ENCODE data around the gene ELK3.

GRCh38 chr12:96244826-96245225, 50.7 kb downstream of the ELK3 start:
- TF ChIP-seq EGR1 (IDR thresholded peaks at IDR 0.05; ENCODE audit: borderline replicate concordance, low read depth, low read length) = no peak
- TF ChIP-seq CEBPB (IDR thresholded peaks at IDR 0.05; ENCODE audit: low read depth, low read length) = no peak
- no peak for TF ChIP-seq CBX8 (IDR thresholded peaks at IDR 0.05; ENCODE audit: borderline replicate concordance, low read depth, low read length)
- TF ChIP-seq, protein P1, sequence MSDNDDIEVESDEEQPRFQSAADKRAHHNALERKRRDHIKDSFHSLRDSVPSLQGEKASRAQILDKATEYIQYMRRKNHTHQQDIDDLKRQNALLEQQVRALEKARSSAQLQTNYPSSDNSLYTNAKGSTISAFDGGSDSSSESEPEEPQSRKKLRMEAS (IDR thresholded peaks at IDR 0.05) = no peak
- TF ChIP-seq USF2 (IDR thresholded peaks at IDR 0.05; ENCODE audit: low read length) = no peak
- TF ChIP-seq CTCF (IDR thresholded peaks at IDR 0.05; ENCODE audit: control extremely low read depth in 1 of 3, insufficient read depth in 1 of 3, low read depth in 1 of 3, low read length in 3 of 3) = no peak
- no peak for TF ChIP-seq JUN (IDR thresholded peaks at IDR 0.05; ENCODE audit: low read depth, low read length)
- no peak for TF ChIP-seq POLR2AphosphoS5 (IDR thresholded peaks at IDR 0.05; ENCODE audit: low read depth, low read length)
- no peak for TF ChIP-seq EP300 (IDR thresholded peaks at IDR 0.05; ENCODE audit: borderline replicate concordance in 1 of 2, low read depth in 2 of 2, low read length in 2 of 2)
- no peak for TF ChIP-seq SIRT6 (IDR thresholded peaks at IDR 0.05; ENCODE audit: low read length)
- no peak for TF ChIP-seq TEAD4 (IDR thresholded peaks at IDR 0.05; ENCODE audit: low read depth, low read length)
- TF ChIP-seq, protein P2, sequence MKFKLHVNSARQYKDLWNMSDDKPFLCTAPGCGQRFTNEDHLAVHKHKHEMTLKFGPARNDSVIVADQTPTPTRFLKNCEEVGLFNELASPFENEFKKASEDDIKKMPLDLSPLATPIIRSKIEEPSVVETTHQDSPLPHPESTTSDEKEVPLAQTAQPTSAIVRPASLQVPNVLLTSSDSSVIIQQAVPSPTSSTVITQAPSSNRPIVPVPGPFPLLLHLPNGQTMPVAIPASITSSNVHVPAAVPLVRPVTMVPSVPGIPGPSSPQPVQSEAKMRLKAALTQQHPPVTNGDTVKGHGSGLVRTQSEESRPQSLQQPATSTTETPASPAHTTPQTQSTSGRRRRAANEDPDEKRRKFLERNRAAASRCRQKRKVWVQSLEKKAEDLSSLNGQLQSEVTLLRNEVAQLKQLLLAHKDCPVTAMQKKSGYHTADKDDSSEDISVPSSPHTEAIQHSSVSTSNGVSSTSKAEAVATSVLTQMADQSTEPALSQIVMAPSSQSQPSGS (IDR thresholded peaks at IDR 0.05; ENCODE audit: low read length) = no peak
- TF ChIP-seq EZH2 (IDR thresholded peaks at IDR 0.05; ENCODE audit: low read depth, low read length, severe bottlenecking) = no peak
- no peak for TF ChIP-seq GABPA (IDR thresholded peaks at IDR 0.05; ENCODE audit: borderline replicate concordance, insufficient read depth, low read length)
